Measurements from ENCODE around the gene TCAP. TPM values are rescaled to one million over a fixed set of nuclear protein-coding genes. Genes with fewer than 3 reads are reported as not detected.

TCAP gene
- total and polyA plus RNA-seq, 8 donors: 0.13 to 3.0 (median 0.54) TPM

GRCh38 chr17:39647256-39647655, 17.9 kb upstream of the TCAP start:
- no peak for ATAC-seq
- Histone ChIP-seq H3K9me3 (no peaks in the 10 kb centered on the region), H3K4me3 (no peak overlapping the region), H3K27me3 (no peaks in the 10 kb centered on the region), H3K27ac (no peak overlapping the region), H3K36me3 (no peaks in the 10 kb centered on the region), H3K4me1 (no peaks in the 10 kb centered on the region)
- no peak for FAIRE-seq
- WGBS, 2 donors: 87 to 90% methylated on average over 5 of the region's 5 CpGs
- intact Hi-C loops (cut with DNase I): no loop called here
- TF ChIP-seq CTCF (IDR thresholded peaks at IDR 0.05): no peak
- DNase-seq: no peak

GRCh38 chr17:39648616-39649366, 16.4 kb upstream of the TCAP start:
- no peak for FAIRE-seq

GRCh38 chr17:39650121-39650579, 15.0 kb upstream of the TCAP start:
- no peak overlapping the region for H3K4me3 ChIP-seq
- H3K36me3 ChIP-seq: no peaks in the 10 kb centered on the region
- FAIRE-seq (no peak), ATAC-seq (no peak), DNase-seq (no peak)
- no peaks in the 10 kb centered on the region for H3K27me3 ChIP-seq
- no peaks in the 10 kb centered on the region for H3K9me3 ChIP-seq
- no peak overlapping the region for H3K27ac ChIP-seq
- intact Hi-C loops (cut with DNase I): no loop called here
- 87 to 89% methylated on average over 11 of the region's 11 CpGs for WGBS, 2 donors
- no peak for TF ChIP-seq CTCF (IDR thresholded peaks at IDR 0.05)
- no peaks in the 10 kb centered on the region for H3K4me1 ChIP-seq

More at GRCh38 chr17:39648616-39649366, 16.4 kb upstream of the TCAP start:
- H3K27me3 ChIP-seq: no peaks in the 10 kb centered on the region
- WGBS, 2 donors: 84 to 85% methylated on average over 15 of the region's 15 CpGs
- no peak overlapping the region for H3K27ac ChIP-seq
- no peaks in the 10 kb centered on the region for H3K36me3 ChIP-seq
- no peaks in the 10 kb centered on the region for H3K4me1 ChIP-seq
- no peaks in the 10 kb centered on the region for H3K9me3 ChIP-seq
- peak in 1 of 4 donors; percentile 10 for ATAC-seq
- H3K4me3 ChIP-seq: no peak overlapping the region
- intact Hi-C loops (cut with DNase I): no loop called here
- no peak for DNase-seq
- no peak for TF ChIP-seq CTCF (IDR thresholded peaks at IDR 0.05)

- Histone ChIP-seq H3K9me3 (no peaks in the 10 kb centered on the region), H3K27me3 (no peaks in the 10 kb centered on the region), H3K36me3 (no peaks in the 10 kb centered on the region), H3K4me3 (no peak overlapping the region), H3K4me1 (no peaks in the 10 kb centered on the region), H3K27ac (no peak overlapping the region)
- intact Hi-C loops (cut with DNase I): no loop called here
- WGBS, 2 donors: 59 to 60% methylated on average over 8 of the region's 8 CpGs
- no peak for TF ChIP-seq CTCF (IDR thresholded peaks at IDR 0.05)
- FAIRE-seq (no peak), DNase-seq (no peak), ATAC-seq (no peak)
Measured at GRCh38 chr17:39651923-39652586, 13.1 kb upstream of the TCAP start.
